Mammary epithelial cell (primary cell): Measurements from ENCODE around the gene CLASP1.

Experiments
- CTCF ChIP-seq, 2 donors: IDR thresholded peaks in 1 of 2; conservative IDR thresholded peaks in 1 of 2; 2 replicates each; pipeline ENCODE4 v1.5.1; 2011 to 2012; ENCODE audit warnings: inconsistent platforms in 2 of 2, low read length in 2 of 2, mild to moderate bottlenecking in 2 of 2, control low read depth in 1 of 2, low read depth in 1 of 2; ENCODE audit not compliant: insufficient read depth in 1 of 2; ENCODE audit errors: extremely low read depth in 1 of 2
- EZH2 ChIP-seq: IDR thresholded peaks from 2 replicates; pipeline ENCODE4 v1.6.1; 2012; ENCODE audit warnings: low read length, inconsistent platforms, borderline replicate concordance

- no peak for TF ChIP-seq EZH2
- TF ChIP-seq CTCF (conservative IDR thresholded peaks at IDR 0.05 in 1 of 2, IDR thresholded peaks at IDR 0.05 in 1 of 2; ENCODE audit: extremely low read depth in 1 of 2, insufficient read depth in 1 of 2, low read depth in 1 of 2, low read length in 2 of 2): no peak
Observed at GRCh38 chr2:121587131-121587530, 62.1 kb downstream of the CLASP1 start.
